GM18867 (cell line): ENCODE results near the gene PBX2.
"Not testable (repeated sequence)": the region's sequence is repeated elsewhere in the genome, so short reads cannot be mapped to it uniquely, and the experiment has no call there.

Experiments used
- ATAC-seq: cut with Tn5 transposase; IDR thresholded peaks from one replicate; pipeline ENCODE4 v1.9.1; 2021; ENCODE audit warnings: mild to moderate bottlenecking, moderate library complexity; ENCODE audit not compliant: unreplicated experiment

PBX2 gene

GRCh38 chr6:32151863-32152768, 37.9 kb downstream of the PBX2 start, which contains the start of gene PRRT1:
PRRT1 (minus strand) TSS chr6:32151939; CDS start chr6:32151827, 112 bp downstream.
- ATAC-seq, result no peak

- no peak for ATAC-seq
Measured at GRCh38 chr6:32151181-32151862, 38.7 kb downstream of the PBX2 start.

GRCh38 chr6:32149932-32150870, 39.8 kb downstream of the PBX2 start:
- ATAC-seq, result no peak

DNA sequence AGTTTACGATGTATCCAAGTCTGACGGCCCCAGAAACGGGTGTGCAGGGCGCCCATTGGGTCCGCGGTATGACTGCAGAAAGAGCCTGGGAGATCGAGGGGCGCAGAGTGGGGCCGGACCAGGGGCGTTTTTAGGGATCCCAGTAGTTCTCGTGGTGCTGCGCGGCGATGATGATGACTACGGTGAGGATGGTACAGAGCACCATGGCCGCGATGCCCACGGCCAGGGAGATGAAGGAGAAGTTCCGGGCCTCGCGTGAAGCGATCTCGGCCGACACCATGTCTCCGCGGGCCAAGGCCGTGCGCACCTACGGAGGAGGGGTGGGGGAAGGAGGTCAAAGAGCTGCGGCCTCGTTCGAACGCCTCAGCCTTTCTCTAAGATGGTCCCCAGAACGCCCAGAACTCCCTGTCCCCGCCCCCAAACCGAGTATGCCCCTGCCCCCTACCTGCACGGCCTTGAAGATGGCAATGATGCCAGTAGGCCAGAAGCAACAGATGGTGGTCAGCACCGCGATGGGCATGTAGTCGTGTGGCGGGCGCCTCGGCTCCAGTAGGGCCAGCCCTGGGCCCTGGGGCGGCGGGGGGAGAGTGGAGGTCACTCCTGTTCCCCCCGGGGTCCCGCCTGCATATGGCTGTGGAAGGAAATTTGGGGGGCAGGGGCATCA, 40.8 kb downstream of the PBX2 start:
- ATAC-seq, result no peak

- no peak for ATAC-seq
Measured at GRCh38 chr6:32148289-32149091, 41.5 kb downstream of the PBX2 start.

GRCh38 chr6:32147401-32148132, 42.4 kb downstream of the PBX2 start:
- ATAC-seq, result no peak

DNA sequence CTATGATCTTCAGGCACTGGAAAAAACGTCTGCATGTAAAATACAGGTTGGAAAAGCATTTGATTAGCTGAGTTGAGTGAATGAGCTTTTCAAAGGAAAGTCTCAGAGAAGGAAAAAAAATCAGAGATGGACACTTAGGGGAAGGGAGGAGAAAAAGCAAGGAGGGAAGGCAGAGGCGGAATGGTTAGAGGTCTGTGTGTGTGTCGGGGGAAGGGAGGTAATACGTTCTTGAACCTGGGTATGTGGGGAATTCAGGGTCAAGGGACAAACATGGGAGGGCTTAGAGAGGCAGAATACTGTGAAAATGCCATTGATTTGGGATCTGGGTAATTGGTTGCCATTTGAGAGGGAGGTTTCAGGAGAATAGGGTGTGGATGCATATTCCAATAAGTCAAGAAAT, 43.3 kb downstream of the PBX2 start:
- no peak for ATAC-seq

DNA sequence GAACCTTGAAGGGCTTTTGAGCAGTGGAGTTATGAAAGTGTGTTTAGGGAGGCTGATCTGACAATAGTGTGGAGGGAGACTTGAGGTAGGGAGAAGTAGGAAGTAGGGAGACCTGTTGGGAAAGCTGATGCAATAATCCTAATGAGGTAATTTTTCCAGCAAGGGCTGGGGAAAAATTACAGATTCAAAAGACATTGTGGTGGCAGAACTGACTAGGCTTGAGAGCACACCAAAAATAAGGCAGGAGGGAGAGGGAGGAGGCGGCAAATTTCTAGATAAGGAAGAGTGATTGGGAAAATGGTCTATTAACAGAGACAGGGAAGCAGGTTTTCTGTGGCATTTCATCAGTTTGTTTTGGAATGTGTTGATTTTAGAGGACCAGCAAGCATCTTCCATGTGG, 43.7 kb downstream of the PBX2 start:
- no peak for ATAC-seq

DNA sequence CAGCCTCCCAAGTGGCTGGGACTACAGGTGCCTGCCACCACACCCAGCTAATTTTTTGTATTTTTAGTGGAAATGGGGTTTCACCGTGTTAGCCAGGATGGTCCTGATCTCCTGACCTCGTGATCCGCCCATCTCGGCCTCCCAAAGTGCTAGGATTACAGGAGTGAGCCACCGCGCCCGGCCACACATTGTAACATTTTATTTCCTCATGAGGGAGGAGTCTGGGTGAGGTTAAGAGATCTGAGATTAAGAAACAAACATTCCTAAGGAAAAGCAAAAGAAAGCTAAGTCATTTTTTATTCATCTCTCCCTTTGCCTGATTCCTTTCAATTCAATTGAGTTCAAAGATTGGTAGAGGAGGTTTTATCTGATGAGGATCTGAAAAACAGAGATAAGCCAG, 45.8 kb downstream of the PBX2 start:
- ATAC-seq, result not testable (repeated sequence)

- ATAC-seq, result no peak
Measured at GRCh38 chr6:32140420-32141046, 49.5 kb downstream of the PBX2 start.

- ATAC-seq, result no peak
Measured at GRCh38 chr6:32139590-32139989, 50.4 kb downstream of the PBX2 start.

- no peak for ATAC-seq
Measured at GRCh38 chr6:32137454-32137853, 52.5 kb downstream of the PBX2 start.
